Glutamatergic neuron (in vitro differentiated cells): ENCODE results near the gene ERMAP. TPM values are rescaled to one million over a fixed set of nuclear protein-coding genes. Genes with fewer than 3 reads are reported as not detected.

Source experiments
- DNase-seq: peaks from one replicate; pipeline ENCODE4 v3.0.0; 2022
- H3K27ac Mint-ChIP-seq: one replicate; pipeline ENCODE4 v1.8.0; 2020; ENCODE audit warnings: mild to moderate bottlenecking, mixed read lengths, inconsistent platforms; ENCODE audit not compliant: unreplicated experiment
- H3K27me3 Mint-ChIP-seq: one replicate; pipeline ENCODE4 v1.8.0; 2020; ENCODE audit warnings: mild to moderate bottlenecking, moderate library complexity, mixed read lengths, inconsistent platforms; ENCODE audit not compliant: unreplicated experiment
- H3K36me3 Mint-ChIP-seq: one replicate; pipeline ENCODE4 v1.8.0; 2020; ENCODE audit warnings: mild to moderate bottlenecking, mixed read lengths, inconsistent platforms; ENCODE audit not compliant: unreplicated experiment
- H3K4me1 Mint-ChIP-seq: one replicate; pipeline ENCODE4 v1.8.0; 2020; ENCODE audit warnings: mild to moderate bottlenecking, low read depth, mixed read lengths, inconsistent platforms; ENCODE audit not compliant: unreplicated experiment
- H3K4me3 Mint-ChIP-seq: one replicate; pipeline ENCODE4 v1.8.0; 2020; ENCODE audit warnings: mild to moderate bottlenecking, mixed read lengths, inconsistent platforms; ENCODE audit not compliant: unreplicated experiment
- H3K9me3 Mint-ChIP-seq: one replicate; pipeline ENCODE4 v1.8.0; 2020; ENCODE audit warnings: mild to moderate bottlenecking, moderate library complexity, mixed read lengths, inconsistent platforms; ENCODE audit not compliant: unreplicated experiment
- CTCF ChIP-seq: fragments of 200-600 bp; sonication (generic); IDR thresholded peaks from one replicate; pipeline ENCODE4 v1.5.0; 2021; ENCODE audit not compliant: partially characterized antibody, unreplicated experiment
- total RNA-seq: library from RNA; stranded (reverse); fragmentation: NEBNext Ultra II Directional; extraction: Animal tissue kit (Norgen Biotek cat#: 25700); gene quantifications from one replicate; pipeline ENCODE4 v1.2.1, GENCODE V29; 2021; ENCODE audit not compliant: unreplicated experiment

Gene ERMAP
- total RNA-seq, 1 donor from 2014 or later: 4.9 TPM

GRCh38 chr1:42841440-42842147, 24.7 kb downstream of the ERMAP start:
- Mint-ChIP-seq H3K27me3 (no peaks in the 10 kb centered on the region), H3K4me3 (no peak overlapping the region), H3K9me3 (no peaks in the 10 kb centered on the region), H3K27ac (no peak overlapping the region), H3K4me1 (no peaks in the 10 kb centered on the region), H3K36me3 (no peaks in the 10 kb centered on the region)
- TF ChIP-seq CTCF: no peak
- no peak for DNase-seq

- H3K36me3 Mint-ChIP-seq: no peaks in the 10 kb centered on the region
- no peak overlapping the region for H3K4me3 Mint-ChIP-seq
- H3K27me3 Mint-ChIP-seq: no peaks in the 10 kb centered on the region
- DNase-seq: no peak
- peaks cover 3% of the 10 kb centered on the region for H3K9me3 Mint-ChIP-seq
- peaks cover 5% of the 10 kb centered on the region for H3K4me1 Mint-ChIP-seq
- no peak overlapping the region for H3K27ac Mint-ChIP-seq
- no peak for TF ChIP-seq CTCF
Observed at GRCh38 chr1:42844592-42845140, 27.7 kb downstream of the ERMAP start.

- DNase-seq: no peak
- no peak overlapping the region for H3K27ac Mint-ChIP-seq
- H3K4me1 Mint-ChIP-seq: peaks cover 5% of the 10 kb centered on the region
- no peaks in the 10 kb centered on the region for H3K27me3 Mint-ChIP-seq
- peaks cover 3% of the 10 kb centered on the region for H3K9me3 Mint-ChIP-seq
- H3K4me3 Mint-ChIP-seq: no peak overlapping the region
- no peak for TF ChIP-seq CTCF
- no peaks in the 10 kb centered on the region for H3K36me3 Mint-ChIP-seq
Observed at GRCh38 chr1:42845193-42845592, 28.3 kb downstream of the ERMAP start.

- H3K4me1 Mint-ChIP-seq: peaks cover 5% of the 10 kb centered on the region
- H3K27ac Mint-ChIP-seq: no peak overlapping the region
- no peaks in the 10 kb centered on the region for H3K27me3 Mint-ChIP-seq
- TF ChIP-seq CTCF: no peak
- no peak for DNase-seq
- H3K4me3 Mint-ChIP-seq: peak overlapping the region; percentile 100
- peaks cover 3% of the 10 kb centered on the region for H3K36me3 Mint-ChIP-seq
- peaks cover 3% of the 10 kb centered on the region for H3K9me3 Mint-ChIP-seq
Observed at GRCh38 chr1:42845866-42846256, 28.9 kb downstream of the ERMAP start.
